GM23338 (cell line): ENCODE data around the gene TRMT10B. TPM values are rescaled to one million over a fixed set of nuclear protein-coding genes. Genes with fewer than 3 reads are reported as not detected.

Experiments used
- ATAC-seq: fragments of 200-7000 bp; cut with Tn5 transposase; 3 replicates; pipeline ENCODE4 v1.9.1; 2020
- DNase-seq: peaks from one replicate; pipeline ENCODE4 v3.0.0-alpha.2; 2015; ENCODE audit warnings: low spot score
- H2AFZ ChIP-seq: fragments of 200-600 bp; sonication (generic); 2 replicates; pipeline ENCODE4 v1.8.0; 2016; ENCODE audit warnings: antibody characterized with exemption, mild to moderate bottlenecking, moderate library complexity
- H3F3A ChIP-seq: fragments of 200-600 bp; sonication (generic); replicated peaks from 2 replicates; pipeline ENCODE4 v1.8.0; 2017; ENCODE audit warnings: antibody characterized with exemption, mixed run types, low read depth
- H3K27ac ChIP-seq: fragments of 200-600 bp; sonication (generic); 2 replicates; pipeline ENCODE4 v1.6.1; 2016; ENCODE audit warnings: low read depth
- H3K27me3 ChIP-seq: fragments of 200-600 bp; sonication (generic); 2 replicates; pipeline ENCODE4 v1.8.0; 2016; ENCODE audit warnings: mild to moderate bottlenecking, mixed run types, moderate library complexity; ENCODE audit not compliant: insufficient read depth
- H3K36me3 ChIP-seq: fragments of 200-600 bp; sonication (generic); 2 replicates; pipeline ENCODE4 v1.8.0; 2016; ENCODE audit warnings: mild to moderate bottlenecking; ENCODE audit not compliant: insufficient read depth
- H3K4me1 ChIP-seq: fragments of 200-600 bp; sonication (generic); 2 replicates; pipeline ENCODE4 v1.8.0; 2016; ENCODE audit warnings: mild to moderate bottlenecking, moderate library complexity; ENCODE audit not compliant: insufficient read depth
- H3K4me2 ChIP-seq: fragments of 200-600 bp; sonication (generic); 2 replicates; pipeline ENCODE4 v1.7.1; 2017; ENCODE audit warnings: mixed run types
- H3K4me3 ChIP-seq: fragments of 200-600 bp; sonication (generic); 2 replicates; pipeline ENCODE4 v1.6.1; 2016; ENCODE audit warnings: mixed run types
- H3K79me2 ChIP-seq: fragments of 200-600 bp; sonication (generic); replicated peaks from 2 replicates; pipeline ENCODE4 v1.8.0; 2017; ENCODE audit warnings: mild to moderate bottlenecking; ENCODE audit not compliant: insufficient read depth
- H3K9me2 ChIP-seq: fragments of 200-600 bp; sonication (generic); 2 replicates; pipeline ENCODE4 v1.8.0; 2017; ENCODE audit not compliant: insufficient read depth
- H4K20me1 ChIP-seq: fragments of 200-600 bp; sonication (generic); replicated peaks from 2 replicates; pipeline ENCODE4 v1.8.0; 2017; ENCODE audit warnings: mild to moderate bottlenecking; ENCODE audit not compliant: insufficient read depth
- H3K27ac Mint-ChIP-seq: 2 replicates; pipeline ENCODE4 v1.8.0; 2020; ENCODE audit warnings: inconsistent platforms, mild to moderate bottlenecking, moderate library complexity, mixed read lengths
- H3K27me3 Mint-ChIP-seq: 3 replicates; pipeline ENCODE4 v1.8.0; 2022; ENCODE audit warnings: low read depth, mild to moderate bottlenecking, moderate library complexity, mixed read lengths, inconsistent platforms; ENCODE audit not compliant: insufficient read depth, poor library complexity
- H3K36me3 Mint-ChIP-seq: 3 replicates; pipeline ENCODE4 v1.8.0; 2021; ENCODE audit warnings: low read depth, mild to moderate bottlenecking, inconsistent platforms, moderate library complexity, mixed read lengths
- H3K4me1 Mint-ChIP-seq: 3 replicates; pipeline ENCODE4 v1.8.0; 2020; ENCODE audit warnings: mild to moderate bottlenecking, inconsistent platforms, mixed read lengths
- H3K4me3 Mint-ChIP-seq: 3 replicates; pipeline ENCODE4 v1.8.0; 2021; ENCODE audit warnings: moderate library complexity, mild to moderate bottlenecking, inconsistent platforms, mixed read lengths
- H3K9me3 Mint-ChIP-seq: 3 replicates; pipeline ENCODE4 v1.8.0; 2020; ENCODE audit warnings: moderate library complexity, mild to moderate bottlenecking, inconsistent platforms, mixed read lengths
- CREB1 ChIP-seq: fragments of 250-450 bp; sonication (Bioruptor Pico); IDR thresholded peaks from 2 replicates; pipeline ENCODE4 v1.5.0; 2020; ENCODE audit warnings: low read depth, mild to moderate bottlenecking, moderate library complexity
- CTCF ChIP-seq, 2 experiments: fragments of 200-600 bp in 1 of 2; sonication (generic) in 1 of 2; conservative IDR thresholded peaks; 2 replicates each; pipeline versions ENCODE4 v1.5.1 to v1.6.1; 2016 to 2017; ENCODE audit warnings: antibody characterized with exemption in 2 of 2, low read depth in 2 of 2, mild to moderate bottlenecking in 2 of 2, moderate library complexity in 1 of 2
- ETS1 ChIP-seq: IDR thresholded peaks from 2 replicates; pipeline ENCODE4 v1.6.1; 2016; ENCODE audit warnings: antibody characterized with exemption
- EZH2 ChIP-seq: fragments of 200-600 bp; sonication (generic); IDR thresholded peaks from one replicate; pipeline ENCODE4 v1.8.0; 2017; ENCODE audit warnings: antibody characterized with exemption, mild to moderate bottlenecking, low read depth; ENCODE audit not compliant: unreplicated experiment
- NANOG ChIP-seq: IDR thresholded peaks from 2 replicates; pipeline ENCODE4 v1.6.1; 2016; ENCODE audit warnings: antibody characterized with exemption, borderline replicate concordance
- POLR2AphosphoS5 ChIP-seq: IDR thresholded peaks from 2 replicates; pipeline ENCODE4 v1.6.1; 2016; ENCODE audit warnings: antibody characterized with exemption, low read depth
- STAT1 ChIP-seq: IDR thresholded peaks from one replicate; pipeline ENCODE4 v1.6.1; 2016; ENCODE audit warnings: antibody characterized with exemption; ENCODE audit not compliant: unreplicated experiment
- ZNF331 ChIP-seq: fragments of 250-450 bp; sonication (Bioruptor Pico); IDR thresholded peaks from 2 replicates; pipeline ENCODE4 v1.5.0; 2020; ENCODE audit warnings: low read depth, mild to moderate bottlenecking, moderate library complexity
- polyA plus RNA-seq: library from polyadenylated mRNA; unstranded; fragments of >200 nt; fragmentation: Nextera tagmentation; extraction: Ambion mirVana; gene quantifications from 2 replicates; pipeline ENCODE4 v1.2.1, GENCODE V29; 2016
- total RNA-seq: library from RNA; depleted of rRNA; stranded (reverse); fragments of >200 nt; shearing (Covaris generic); gene quantifications from 2 replicates; pipeline ENCODE4 v1.2.3, GENCODE V29; 2014
- TF ChIP-seq, protein P1 (sequence below): fragments of 250-450 bp; sonication (Bioruptor Pico); IDR thresholded peaks from 2 replicates; pipeline ENCODE4 v1.5.0; 2020; ENCODE audit warnings: mild to moderate bottlenecking, moderate library complexity

The TRMT10B gene
- total and polyA plus RNA-seq, 2 experiments from 2014 or later: 3.1 to 10.8 TPM

GRCh38 chr9:37740631-37741328, 12.8 kb upstream of the TRMT10B start:
- Mint-ChIP-seq H3K9me3 (no peaks in the 10 kb centered on the region), H3K4me3 (no peak overlapping the region), H3K27me3 (no peaks in the 10 kb centered on the region), H3K27ac (no peak overlapping the region), H3K4me1 (peaks cover 4% of the 10 kb centered on the region; the same call in 1 of the 3 replicates), H3K36me3 (no peaks in the 10 kb centered on the region)
- H3K27ac ChIP-seq: no peak overlapping the region
- H3K4me1 ChIP-seq: no peaks in the 10 kb centered on the region
- H3K4me2 ChIP-seq: no peak overlapping the region
- H3K79me2 ChIP-seq: no peaks in the 10 kb centered on the region
- H2AFZ ChIP-seq: no peak overlapping the region
- H3K36me3 ChIP-seq: no peaks in the 10 kb centered on the region
- no peaks in the 10 kb centered on the region for H4K20me1 ChIP-seq
- no peaks in the 10 kb centered on the region for H3F3A ChIP-seq
- ATAC-seq (no peak; the same call in 2 of the 3 replicates), DNase-seq (no peak)
- no peaks in the 10 kb centered on the region for H3K27me3 ChIP-seq
- no peak overlapping the region for H3K4me3 ChIP-seq
- TF ChIP-seq CTCF (conservative IDR thresholded peaks at IDR 0.05; ENCODE audit: low read depth in 2 of 2): no peak
- TF ChIP-seq POLR2AphosphoS5: no peak
- no peak for TF ChIP-seq STAT1
- TF ChIP-seq, protein P1, sequence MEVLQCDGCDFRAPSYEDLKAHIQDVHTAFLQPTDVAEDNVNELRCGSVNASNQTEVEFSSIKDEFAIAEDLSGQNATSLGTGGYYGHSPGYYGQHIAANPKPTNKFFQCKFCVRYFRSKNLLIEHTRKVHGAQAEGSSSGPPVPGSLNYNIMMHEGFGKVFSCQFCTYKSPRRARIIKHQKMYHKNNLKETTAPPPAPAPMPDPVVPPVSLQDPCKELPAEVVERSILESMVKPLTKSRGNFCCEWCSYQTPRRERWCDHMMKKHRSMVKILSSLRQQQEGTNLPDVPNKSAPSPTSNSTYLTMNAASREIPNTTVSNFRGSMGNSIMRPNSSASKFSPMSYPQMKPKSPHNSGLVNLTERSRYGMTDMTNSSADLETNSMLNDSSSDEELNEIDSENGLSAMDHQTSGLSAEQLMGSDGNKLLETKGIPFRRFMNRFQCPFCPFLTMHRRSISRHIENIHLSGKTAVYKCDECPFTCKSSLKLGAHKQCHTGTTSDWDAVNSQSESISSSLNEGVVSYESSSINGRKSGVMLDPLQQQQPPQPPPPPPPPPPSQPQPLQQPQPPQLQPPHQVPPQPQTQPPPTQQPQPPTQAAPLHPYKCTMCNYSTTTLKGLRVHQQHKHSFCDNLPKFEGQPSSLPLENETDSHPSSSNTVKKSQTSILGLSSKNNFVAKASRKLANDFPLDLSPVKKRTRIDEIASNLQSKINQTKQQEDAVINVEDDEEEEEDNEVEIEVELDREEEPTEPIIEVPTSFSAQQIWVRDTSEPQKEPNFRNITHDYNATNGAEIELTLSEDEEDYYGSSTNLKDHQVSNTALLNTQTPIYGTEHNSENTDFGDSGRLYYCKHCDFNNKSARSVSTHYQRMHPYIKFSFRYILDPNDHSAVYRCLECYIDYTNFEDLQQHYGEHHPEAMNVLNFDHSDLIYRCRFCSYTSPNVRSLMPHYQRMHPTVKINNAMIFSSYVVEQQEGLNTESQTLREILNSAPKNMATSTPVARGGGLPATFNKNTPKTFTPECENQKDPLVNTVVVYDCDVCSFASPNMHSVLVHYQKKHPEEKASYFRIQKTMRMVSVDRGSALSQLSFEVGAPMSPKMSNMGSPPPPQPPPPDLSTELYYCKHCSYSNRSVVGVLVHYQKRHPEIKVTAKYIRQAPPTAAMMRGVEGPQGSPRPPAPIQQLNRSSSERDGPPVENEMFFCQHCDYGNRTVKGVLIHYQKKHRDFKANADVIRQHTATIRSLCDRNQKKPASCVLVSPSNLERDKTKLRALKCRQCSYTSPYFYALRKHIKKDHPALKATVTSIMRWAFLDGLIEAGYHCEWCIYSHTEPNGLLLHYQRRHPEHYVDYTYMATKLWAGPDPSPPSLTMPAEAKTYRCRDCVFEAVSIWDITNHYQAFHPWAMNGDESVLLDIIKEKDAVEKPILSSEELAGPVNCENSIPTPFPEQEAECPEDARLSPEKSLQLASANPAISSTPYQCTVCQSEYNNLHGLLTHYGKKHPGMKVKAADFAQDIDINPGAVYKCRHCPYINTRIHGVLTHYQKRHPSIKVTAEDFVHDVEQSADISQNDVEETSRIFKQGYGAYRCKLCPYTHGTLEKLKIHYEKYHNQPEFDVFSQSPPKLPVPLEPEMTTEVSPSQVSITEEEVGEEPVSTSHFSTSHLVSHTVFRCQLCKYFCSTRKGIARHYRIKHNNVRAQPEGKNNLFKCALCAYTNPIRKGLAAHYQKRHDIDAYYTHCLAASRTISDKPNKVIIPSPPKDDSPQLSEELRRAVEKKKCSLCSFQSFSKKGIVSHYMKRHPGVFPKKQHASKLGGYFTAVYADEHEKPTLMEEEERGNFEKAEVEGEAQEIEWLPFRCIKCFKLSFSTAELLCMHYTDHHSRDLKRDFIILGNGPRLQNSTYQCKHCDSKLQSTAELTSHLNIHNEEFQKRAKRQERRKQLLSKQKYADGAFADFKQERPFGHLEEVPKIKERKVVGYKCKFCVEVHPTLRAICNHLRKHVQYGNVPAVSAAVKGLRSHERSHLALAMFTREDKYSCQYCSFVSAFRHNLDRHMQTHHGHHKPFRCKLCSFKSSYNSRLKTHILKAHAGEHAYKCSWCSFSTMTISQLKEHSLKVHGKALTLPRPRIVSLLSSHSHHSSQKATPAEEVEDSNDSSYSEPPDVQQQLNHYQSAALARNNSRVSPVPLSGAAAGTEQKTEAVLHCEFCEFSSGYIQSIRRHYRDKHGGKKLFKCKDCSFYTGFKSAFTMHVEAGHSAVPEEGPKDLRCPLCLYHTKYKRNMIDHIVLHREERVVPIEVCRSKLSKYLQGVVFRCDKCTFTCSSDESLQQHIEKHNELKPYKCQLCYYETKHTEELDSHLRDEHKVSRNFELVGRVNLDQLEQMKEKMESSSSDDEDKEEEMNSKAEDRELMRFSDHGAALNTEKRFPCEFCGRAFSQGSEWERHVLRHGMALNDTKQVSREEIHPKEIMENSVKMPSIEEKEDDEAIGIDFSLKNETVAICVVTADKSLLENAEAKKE (CRISPR knock-in tag): no peak
- no peak for TF ChIP-seq EZH2
- no peak for TF ChIP-seq ETS1
- no peak for TF ChIP-seq NANOG
- no peak for TF ChIP-seq CREB1
- TF ChIP-seq ZNF331 (CRISPR knock-in tag): no peak
- no peaks in the 10 kb centered on the region for H3K9me2 ChIP-seq
